ENCODE results near the gene OR4E1. TPM values are rescaled to one million over a fixed set of nuclear protein-coding genes. Genes with fewer than 3 reads are reported as not detected.

OR4E1 gene, protein sequence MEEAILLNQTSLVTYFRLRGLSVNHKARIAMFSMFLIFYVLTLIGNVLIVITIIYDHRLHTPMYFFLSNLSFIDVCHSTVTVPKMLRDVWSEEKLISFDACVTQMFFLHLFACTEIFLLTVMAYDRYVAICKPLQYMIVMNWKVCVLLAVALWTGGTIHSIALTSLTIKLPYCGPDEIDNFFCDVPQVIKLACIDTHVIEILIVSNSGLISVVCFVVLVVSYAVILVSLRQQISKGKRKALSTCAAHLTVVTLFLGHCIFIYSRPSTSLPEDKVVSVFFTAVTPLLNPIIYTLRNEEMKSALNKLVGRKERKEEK
- total RNA-seq (not detected), polyA plus RNA-seq (ENCODE audit: insufficient read depth in 1 of 8, insufficient read length in 8 of 8, low replicate concordance in 1 of 8) (under 1 TPM in 1 of 8 donors, not detected in 7; 0.05 TPM)
- long read RNA-seq, donor 1, result 0 reads
- long read RNA-seq, donor 2, result 0 reads
- long read RNA-seq, donor 3, result 0 reads
- long read RNA-seq, donor 4, result 0 reads
- long read RNA-seq, donor 5, result 0 reads
- long read RNA-seq, donor 6, result 0 reads
- long read RNA-seq, donor 7, result 0 reads
- long read RNA-seq, donor 8, result 0 reads
- long read RNA-seq, donor 9, result 0 reads
- long read RNA-seq, donor 10, result 0 reads
- long read RNA-seq, donor 11, result 0 reads

DNA sequence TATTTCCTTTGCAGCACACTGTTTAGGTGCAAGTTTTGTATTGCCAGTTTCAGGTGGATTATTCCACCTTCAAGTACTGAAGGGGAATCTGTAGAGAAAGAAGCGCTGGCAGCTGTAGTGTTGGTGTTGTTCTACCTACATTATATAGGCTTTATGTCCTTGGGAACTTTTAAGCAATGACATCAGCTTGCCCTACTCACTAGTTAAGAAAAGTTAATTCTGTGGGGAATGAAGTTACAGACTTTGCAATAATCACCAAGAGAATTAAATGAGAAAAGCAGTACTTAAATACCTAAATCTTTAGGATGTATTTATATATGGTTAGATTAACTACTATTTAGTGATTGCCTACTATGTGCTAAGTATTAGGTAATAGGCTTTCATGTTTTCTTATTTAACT lies at the start of gene OR4E1:
Gene OR4E1, minus strand, starts transcription at position 101 of the 400 bp plus-strand sequence. CDS start 2,883 bp downstream, outside the sequence.
- Histone ChIP-seq H3K36me3 (ENCODE audit: control insufficient read depth, insufficient read depth, low read length) (no peaks in the 10 kb centered on the region), H3K9me3 (replicated peaks; ENCODE audit: control insufficient read depth, low read depth, low read length) (peaks cover 4% of the 10 kb centered on the region), H3K4me1 (ENCODE audit: control insufficient read depth, insufficient read depth, low read length) (no peaks in the 10 kb centered on the region), H3K4me3 (ENCODE audit: low read length) (no peak within 1 kb of the TSS), H3K27me3 (ENCODE audit: control insufficient read depth, insufficient read depth, low read length) (no peaks in the 10 kb centered on the region), H3K27ac (ENCODE audit: low read length) (no peak within 1 kb of the TSS)
- no peak for DNase-seq
- no CpG with 5 or more reads among the region's 1 CpG for WGBS (ENCODE audit: insufficient coverage)

- no peaks in the 10 kb centered on the region for H3K9me3 ChIP-seq (replicated peaks; ENCODE audit: control insufficient read depth, low read depth, low read length)
- no peak overlapping the region for H3K4me3 ChIP-seq (ENCODE audit: low read length)
- H3K27ac ChIP-seq (ENCODE audit: low read length), result no peak overlapping the region
- H3K4me1 ChIP-seq (ENCODE audit: control insufficient read depth, insufficient read depth, low read length), result no peaks in the 10 kb centered on the region
- no CpG with 5 or more reads among the region's 3 CpGs for WGBS (ENCODE audit: insufficient coverage)
- H3K36me3 ChIP-seq (ENCODE audit: control insufficient read depth, insufficient read depth, low read length), result no peaks in the 10 kb centered on the region
- H3K27me3 ChIP-seq (ENCODE audit: control insufficient read depth, insufficient read depth, low read length), result no peaks in the 10 kb centered on the region
- DNase-seq, result no peak
Measured at GRCh38 chr14:21721504-21721903, 47.9 kb upstream of the OR4E1 start.

DNA sequence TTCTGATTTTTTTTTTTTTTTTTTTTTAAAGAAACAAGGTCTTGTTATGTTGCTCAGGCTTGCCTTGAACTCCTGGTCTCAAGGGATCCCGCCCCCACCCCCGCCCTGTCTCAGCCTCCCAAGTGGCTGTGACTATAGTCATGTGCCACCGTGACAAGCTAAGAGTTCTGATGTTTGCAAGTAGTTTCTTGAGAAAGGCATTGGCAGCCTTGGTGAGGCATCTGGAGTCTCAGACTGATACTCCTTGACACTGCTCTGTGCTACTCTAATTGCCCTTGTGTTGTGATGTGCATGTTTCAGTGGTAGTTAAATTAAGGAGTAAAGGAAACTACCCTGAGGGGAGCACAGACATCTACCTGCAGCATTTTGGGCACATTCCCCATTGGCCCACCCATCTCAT lies 46.2 kb upstream of the OR4E1 start:
- no peaks in the 10 kb centered on the region for H3K27me3 ChIP-seq (ENCODE audit: control insufficient read depth, insufficient read depth, low read length)
- WGBS (ENCODE audit: insufficient coverage), result no CpG with 5 or more reads among the region's 3 CpGs

DNA sequence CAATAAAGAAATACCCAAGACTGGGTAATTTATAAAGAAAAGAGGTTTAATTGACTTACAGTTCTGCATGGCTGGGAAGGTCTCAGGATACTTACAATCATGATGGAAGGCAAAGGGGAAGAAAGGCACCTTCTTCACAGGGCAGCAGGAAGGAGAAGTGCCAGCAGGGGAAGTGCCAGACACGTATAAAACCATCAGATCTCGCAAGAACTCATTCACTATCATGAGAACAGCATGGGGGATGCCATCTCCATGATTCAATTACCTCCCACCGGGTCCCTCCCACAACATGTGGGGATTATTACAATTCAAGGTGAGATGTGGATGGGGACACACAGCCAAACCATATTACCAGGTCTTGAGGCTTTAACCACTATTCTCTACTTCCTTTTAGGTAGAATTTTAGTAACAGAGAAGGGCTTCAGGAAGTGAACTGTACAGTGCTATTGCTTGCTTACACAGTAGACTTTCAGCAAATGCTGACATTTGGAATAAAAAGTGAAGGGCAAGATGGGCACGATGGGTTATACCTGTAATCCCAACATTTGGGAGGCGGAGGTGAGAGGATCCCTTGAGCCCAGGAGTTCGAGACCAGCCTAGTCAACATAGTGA lies 40.8 kb upstream of the OR4E1 start:
- H3K4me1 ChIP-seq (ENCODE audit: control insufficient read depth, insufficient read depth, low read length), result no peaks in the 10 kb centered on the region
- no peak overlapping the region for H3K27ac ChIP-seq (ENCODE audit: low read length)
- DNase-seq, result no peak
- H3K27me3 ChIP-seq (ENCODE audit: control insufficient read depth, insufficient read depth, low read length), result no peaks in the 10 kb centered on the region
- no peaks in the 10 kb centered on the region for H3K9me3 ChIP-seq (replicated peaks; ENCODE audit: control insufficient read depth, low read depth, low read length)
- 64% methylated on average over 3 of the region's 6 CpGs for WGBS (ENCODE audit: insufficient coverage)
- no peaks in the 10 kb centered on the region for H3K36me3 ChIP-seq (ENCODE audit: control insufficient read depth, insufficient read depth, low read length)
- no peak overlapping the region for H3K4me3 ChIP-seq (ENCODE audit: low read length)

More for the DNA sequence above, 46.2 kb upstream of the OR4E1 start:
- no peaks in the 10 kb centered on the region for H3K9me3 ChIP-seq (replicated peaks; ENCODE audit: control insufficient read depth, low read depth, low read length)
- DNase-seq, result no peak
- no peaks in the 10 kb centered on the region for H3K36me3 ChIP-seq (ENCODE audit: control insufficient read depth, insufficient read depth, low read length)
- H3K4me1 ChIP-seq (ENCODE audit: control insufficient read depth, insufficient read depth, low read length), result no peaks in the 10 kb centered on the region
- no peak overlapping the region for H3K4me3 ChIP-seq (ENCODE audit: low read length)
- H3K27ac ChIP-seq (ENCODE audit: low read length), result no peak overlapping the region

DNA sequence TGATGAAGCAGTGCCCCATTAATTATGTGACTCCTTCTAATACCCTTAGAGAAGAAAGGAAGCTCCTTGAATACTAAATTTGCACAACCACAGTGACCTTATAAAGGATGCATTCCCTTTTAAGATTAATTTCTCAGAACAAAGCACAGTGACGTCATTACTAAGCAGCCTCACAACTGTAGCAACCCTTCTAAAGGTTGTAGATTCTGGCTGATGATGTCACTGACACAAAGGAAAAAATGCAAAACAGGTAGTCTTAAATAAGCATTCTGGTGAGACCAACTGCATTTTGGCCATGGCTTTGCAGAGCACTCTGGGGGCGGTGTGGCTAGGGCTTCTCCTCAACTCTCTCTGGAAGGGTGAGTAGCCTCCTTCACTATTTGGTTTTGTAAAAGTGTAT lies 38.4 kb upstream of the OR4E1 start:
- H3K4me3 ChIP-seq (ENCODE audit: low read length), result no peak overlapping the region
- no peak overlapping the region for H3K27ac ChIP-seq (ENCODE audit: low read length)
- no peaks in the 10 kb centered on the region for H3K27me3 ChIP-seq (ENCODE audit: control insufficient read depth, insufficient read depth, low read length)
- no peak for DNase-seq
- no CpG with 5 or more reads among the region's 2 CpGs for WGBS (ENCODE audit: insufficient coverage)
- no peaks in the 10 kb centered on the region for H3K9me3 ChIP-seq (replicated peaks; ENCODE audit: control insufficient read depth, low read depth, low read length)
- H3K36me3 ChIP-seq (ENCODE audit: control insufficient read depth, insufficient read depth, low read length), result no peaks in the 10 kb centered on the region
- no peaks in the 10 kb centered on the region for H3K4me1 ChIP-seq (ENCODE audit: control insufficient read depth, insufficient read depth, low read length)

- Histone ChIP-seq H3K4me3 (ENCODE audit: low read length) (no peak overlapping the region), H3K9me3 (replicated peaks; ENCODE audit: control insufficient read depth, low read depth, low read length) (peaks cover 3% of the 10 kb centered on the region), H3K36me3 (ENCODE audit: control insufficient read depth, insufficient read depth, low read length) (no peaks in the 10 kb centered on the region), H3K27ac (ENCODE audit: low read length) (no peak overlapping the region), H3K27me3 (ENCODE audit: control insufficient read depth, insufficient read depth, low read length) (no peaks in the 10 kb centered on the region), H3K4me1 (ENCODE audit: control insufficient read depth, insufficient read depth, low read length) (no peaks in the 10 kb centered on the region)
- no CpG with 5 or more reads among the region's 3 CpGs for WGBS (ENCODE audit: insufficient coverage)
- DNase-seq, result peak; percentile 27
Measured at GRCh38 chr14:21711360-21711961, 37.8 kb upstream of the OR4E1 start.

DNA sequence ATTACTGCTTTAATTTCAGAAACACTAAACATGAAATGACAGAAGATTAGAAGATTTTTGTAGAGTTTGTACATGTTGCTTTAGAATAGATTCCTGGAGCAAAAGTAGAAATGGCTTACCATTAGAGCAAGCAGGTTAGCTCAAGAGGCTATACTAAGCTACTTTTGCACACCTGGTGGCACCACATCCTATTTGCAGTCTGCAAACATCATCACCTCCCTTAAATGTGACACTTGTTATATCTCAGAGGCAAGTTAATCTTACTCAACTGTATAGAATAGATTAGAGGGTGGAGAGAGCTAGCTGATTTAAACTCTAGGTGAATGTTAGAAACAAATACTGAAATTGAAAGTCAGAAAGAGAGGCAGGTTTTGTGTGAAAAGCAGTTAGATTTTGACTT lies 30.7 kb upstream of the OR4E1 start:
- no peak overlapping the region for H3K27ac ChIP-seq (ENCODE audit: low read length)
- DNase-seq, result no peak
- peaks cover 3% of the 10 kb centered on the region for H3K9me3 ChIP-seq (replicated peaks; ENCODE audit: control insufficient read depth, low read depth, low read length)
- no peaks in the 10 kb centered on the region for H3K27me3 ChIP-seq (ENCODE audit: control insufficient read depth, insufficient read depth, low read length)
- no peak overlapping the region for H3K4me3 ChIP-seq (ENCODE audit: low read length)
- H3K36me3 ChIP-seq (ENCODE audit: control insufficient read depth, insufficient read depth, low read length), result no peaks in the 10 kb centered on the region
- H3K4me1 ChIP-seq (ENCODE audit: control insufficient read depth, insufficient read depth, low read length), result no peaks in the 10 kb centered on the region

DNA sequence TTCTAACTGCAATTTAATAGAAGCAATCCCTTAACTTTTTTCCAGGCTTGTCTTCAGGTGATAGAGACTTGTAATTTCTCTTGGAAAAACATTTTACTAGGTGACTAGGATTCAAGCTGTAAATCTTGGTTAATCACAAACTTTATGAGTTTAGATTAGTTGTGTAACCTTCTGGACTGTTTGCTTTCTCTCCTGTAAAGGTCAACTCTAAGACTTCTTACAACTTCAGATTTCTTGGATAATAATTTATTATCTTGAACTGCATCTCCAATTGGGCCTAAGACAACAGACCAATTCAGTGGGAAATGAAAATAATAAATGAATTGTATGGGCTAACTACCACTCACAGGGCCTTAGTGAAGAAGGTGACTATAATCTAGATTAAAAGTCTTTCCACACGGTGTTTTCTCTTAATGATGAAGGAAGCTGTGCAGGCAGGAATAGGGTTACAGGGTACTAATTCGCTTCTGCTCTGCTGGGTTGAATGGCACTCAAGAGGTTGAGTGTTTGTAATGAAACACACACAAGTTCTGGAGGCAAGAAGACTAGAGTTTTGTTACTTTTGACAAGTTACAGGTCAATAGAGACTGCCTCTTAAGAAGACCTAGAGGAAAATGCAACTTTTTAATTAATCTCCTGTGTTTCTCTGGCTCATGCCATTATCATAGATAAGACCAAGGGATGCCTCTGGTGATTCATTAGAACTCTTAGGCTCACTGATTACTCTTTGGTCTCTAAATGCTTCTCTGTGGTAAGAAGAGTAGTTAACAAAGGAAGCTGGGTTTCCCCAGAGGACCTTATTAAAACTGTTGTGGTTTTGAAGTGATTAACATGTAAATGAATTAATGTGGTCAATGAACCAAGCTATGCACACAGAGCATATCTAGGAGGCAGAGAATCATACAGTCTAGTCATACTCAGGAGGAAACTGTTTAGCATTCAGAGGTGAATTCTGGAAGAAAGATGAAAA lies 30.0 kb upstream of the OR4E1 start:
- Histone ChIP-seq H3K4me1 (ENCODE audit: control insufficient read depth, insufficient read depth, low read length) (no peaks in the 10 kb centered on the region), H3K4me3 (ENCODE audit: low read length) (no peak overlapping the region), H3K27ac (ENCODE audit: low read length) (no peak overlapping the region), H3K36me3 (ENCODE audit: control insufficient read depth, insufficient read depth, low read length) (no peaks in the 10 kb centered on the region), H3K9me3 (replicated peaks; ENCODE audit: control insufficient read depth, low read depth, low read length) (peaks cover 3% of the 10 kb centered on the region), H3K27me3 (ENCODE audit: control insufficient read depth, insufficient read depth, low read length) (no peaks in the 10 kb centered on the region)
- no peak for DNase-seq
- WGBS (ENCODE audit: insufficient coverage), result 79% methylated on average over 2 of the region's 2 CpGs

DNA sequence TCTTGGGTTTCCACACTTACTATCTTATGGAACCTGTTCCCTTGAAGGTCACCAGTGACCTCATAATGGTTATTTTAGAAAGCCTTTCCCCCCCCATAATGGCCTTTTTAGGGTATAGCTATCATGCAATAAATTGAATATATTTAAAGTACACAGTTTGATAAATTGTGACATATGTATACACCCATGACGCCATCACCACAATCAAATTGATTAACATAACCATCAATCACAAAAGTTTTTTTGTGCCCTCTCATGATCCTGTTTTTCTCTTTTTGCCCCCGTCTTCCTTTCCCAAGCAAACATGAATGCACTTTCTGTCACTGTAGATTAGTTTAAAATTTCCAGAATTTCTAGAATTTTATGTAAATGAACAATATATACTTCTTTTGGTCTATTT lies 28.7 kb upstream of the OR4E1 start:
- Histone ChIP-seq H3K9me3 (replicated peaks; ENCODE audit: control insufficient read depth, low read depth, low read length) (peaks cover 3% of the 10 kb centered on the region), H3K36me3 (ENCODE audit: control insufficient read depth, insufficient read depth, low read length) (no peaks in the 10 kb centered on the region), H3K27me3 (ENCODE audit: control insufficient read depth, insufficient read depth, low read length) (no peaks in the 10 kb centered on the region), H3K4me3 (ENCODE audit: low read length) (no peak overlapping the region), H3K4me1 (ENCODE audit: control insufficient read depth, insufficient read depth, low read length) (no peaks in the 10 kb centered on the region), H3K27ac (ENCODE audit: low read length) (no peak overlapping the region)
- no peak for DNase-seq
- WGBS (ENCODE audit: insufficient coverage), result 100% methylated on average over 1 of the region's 2 CpGs
